HL-60/S4 treated with retinoic acid at 250 ng/mL for 4 days and 3 days (cell line): ENCODE measurements around the gene PDE4B.

Source experiments
- in situ Hi-C: fragments of 300-500 bp; cut with MboI; formaldehyde crosslinking; loops from 2 replicates; pipeline ENCODE4 v1.7.0; 2022; ENCODE audit warnings: low sequenced_read_pairs

PDE4B gene

GRCh38 chr1:66248746-66249145 is 456.1 kb downstream of the PDE4B start:
- in situ Hi-C loops, result loop anchor here (10.0 kb wide), 1 partner anchor 294 kb away; no protein-coding TSS in a partner anchor

- in situ Hi-C loops, result loop anchor here (10.0 kb wide), 1 partner anchor 195 kb away; no protein-coding TSS in a partner anchor
Measured at GRCh38 chr1:66250075-66250474, 457.4 kb downstream of the PDE4B start.

GRCh38 chr1:66250478-66250877 is 457.8 kb downstream of the PDE4B start:
- in situ Hi-C loops, result loop anchor here (10.0 kb wide), 1 partner anchor 194 kb away; no protein-coding TSS in a partner anchor

GRCh38 chr1:66251546-66251945 is 458.9 kb downstream of the PDE4B start:
- in situ Hi-C loops, result loop anchor here (10.0 kb wide), 1 partner anchor 193 kb away; no protein-coding TSS in a partner anchor

GRCh38 chr1:66253330-66253921 is 460.7 kb downstream of the PDE4B start:
- in situ Hi-C loops, result loop anchor here (10.0 kb wide), 1 partner anchor 191 kb away; no protein-coding TSS in a partner anchor

- in situ Hi-C loops, result loop anchor here (10.0 kb wide), 1 partner anchor 190 kb away; no protein-coding TSS in a partner anchor
Measured at GRCh38 chr1:66254785-66255184, 462.1 kb downstream of the PDE4B start.

GRCh38 chr1:66256629-66257572 is 464.2 kb downstream of the PDE4B start:
- in situ Hi-C loops, result loop anchor here (10.0 kb wide), 1 partner anchor 188 kb away; no protein-coding TSS in a partner anchor

- in situ Hi-C loops, result loop anchor here (10.0 kb wide), 1 partner anchor 186 kb away; no protein-coding TSS in a partner anchor
Measured at GRCh38 chr1:66258404-66259105, 465.9 kb downstream of the PDE4B start.

GRCh38 chr1:66261364-66261763 is 468.7 kb downstream of the PDE4B start:
- in situ Hi-C loops, result no loop called here

- in situ Hi-C loops, result no loop called here
Measured at GRCh38 chr1:66262208-66262963, 469.7 kb downstream of the PDE4B start.

GRCh38 chr1:66265268-66265667 is 472.6 kb downstream of the PDE4B start:
- in situ Hi-C loops, result no loop called here

- in situ Hi-C loops, result no loop called here
Measured at GRCh38 chr1:66265796-66266195, 473.1 kb downstream of the PDE4B start.

- in situ Hi-C loops, result no loop called here
Measured at GRCh38 chr1:66266350-66266749, 473.7 kb downstream of the PDE4B start.

- in situ Hi-C loops, result no loop called here
Measured at GRCh38 chr1:66266756-66267155, 474.1 kb downstream of the PDE4B start.

GRCh38 chr1:66267201-66267940 is 474.7 kb downstream of the PDE4B start:
- in situ Hi-C loops, result no loop called here

GRCh38 chr1:66269222-66269621 is 476.5 kb downstream of the PDE4B start:
- in situ Hi-C loops, result no loop called here

- in situ Hi-C loops, result no loop called here
Measured at GRCh38 chr1:66270119-66270812, 477.6 kb downstream of the PDE4B start.

GRCh38 chr1:66271216-66271903 is 478.7 kb downstream of the PDE4B start:
- in situ Hi-C loops, result no loop called here
